Bone marrow (tissue), 2 donors: ENCODE measurements around the gene PADI4.
"Not testable (repeated sequence)": the region's sequence is repeated elsewhere in the genome, so short reads cannot be mapped to it uniquely, and the experiment has no call there.

Experiments
- DNase-seq, 2 donors: peaks; one replicate each; lab custom pipeline; 2025; lab: John Stamatoyannopoulos, UW

Gene PADI4

GRCh38 chr1:17392199-17392740, 84.3 kb downstream of the PADI4 start:
- no peak for DNase-seq

DNA sequence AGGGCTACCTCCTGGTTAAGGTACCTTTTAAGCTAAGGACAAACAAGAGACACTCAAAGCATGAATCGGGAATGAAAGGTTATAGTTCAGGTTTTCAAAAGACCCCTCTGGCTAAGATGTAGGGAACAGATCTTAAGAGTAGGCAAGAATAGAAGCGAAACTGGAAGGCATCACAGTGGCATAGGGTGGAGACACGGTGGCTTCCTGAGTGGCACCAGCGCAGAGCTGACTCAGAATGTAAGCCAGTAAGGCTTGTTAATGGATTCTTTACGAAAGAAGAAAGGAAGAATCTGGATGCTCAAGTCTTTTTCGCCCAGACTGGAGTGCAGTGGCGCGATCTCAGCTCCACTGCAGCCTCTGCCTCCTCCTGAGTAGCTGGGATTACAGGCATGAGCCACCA, 85.2 kb downstream of the PADI4 start:
- no peak for DNase-seq

DNA sequence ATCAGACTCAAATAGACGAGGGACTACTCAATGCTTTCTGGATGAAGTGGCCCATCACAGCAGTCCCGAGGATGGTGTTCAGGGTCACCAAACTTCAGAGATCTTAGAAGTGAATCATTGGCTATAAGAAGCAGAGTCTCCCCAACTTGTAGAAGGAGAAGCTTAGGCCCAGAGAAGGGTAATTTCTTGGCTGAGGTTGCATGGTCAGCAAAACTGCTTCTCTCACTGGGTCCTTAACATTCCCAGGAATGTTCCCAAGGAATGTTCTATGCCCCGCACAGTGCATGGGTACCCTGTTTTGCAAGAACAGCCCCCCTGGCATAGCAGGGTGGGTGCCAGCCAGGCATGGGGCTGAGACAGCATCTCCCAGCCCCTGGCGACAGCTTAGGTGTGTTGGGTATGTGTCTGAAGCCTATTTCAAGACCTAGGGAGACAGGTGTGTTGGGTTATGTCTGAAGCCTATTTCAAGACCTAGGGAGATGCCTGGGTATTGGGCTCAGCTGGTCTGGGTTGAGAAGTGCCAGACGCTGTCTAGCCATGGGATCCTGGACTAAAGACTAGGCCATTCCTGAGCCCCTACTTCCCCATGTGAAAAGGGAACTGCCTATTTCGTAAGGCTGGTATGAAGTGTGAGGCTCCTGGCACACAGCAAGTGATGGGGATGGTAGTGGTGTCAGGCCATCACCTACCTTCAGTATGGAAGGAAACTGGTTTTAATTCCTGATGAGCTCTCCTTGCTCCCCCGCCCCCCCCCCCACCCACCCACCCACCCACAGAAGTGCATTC, 90.1 kb downstream of the PADI4 start:
- no peak for DNase-seq

DNA sequence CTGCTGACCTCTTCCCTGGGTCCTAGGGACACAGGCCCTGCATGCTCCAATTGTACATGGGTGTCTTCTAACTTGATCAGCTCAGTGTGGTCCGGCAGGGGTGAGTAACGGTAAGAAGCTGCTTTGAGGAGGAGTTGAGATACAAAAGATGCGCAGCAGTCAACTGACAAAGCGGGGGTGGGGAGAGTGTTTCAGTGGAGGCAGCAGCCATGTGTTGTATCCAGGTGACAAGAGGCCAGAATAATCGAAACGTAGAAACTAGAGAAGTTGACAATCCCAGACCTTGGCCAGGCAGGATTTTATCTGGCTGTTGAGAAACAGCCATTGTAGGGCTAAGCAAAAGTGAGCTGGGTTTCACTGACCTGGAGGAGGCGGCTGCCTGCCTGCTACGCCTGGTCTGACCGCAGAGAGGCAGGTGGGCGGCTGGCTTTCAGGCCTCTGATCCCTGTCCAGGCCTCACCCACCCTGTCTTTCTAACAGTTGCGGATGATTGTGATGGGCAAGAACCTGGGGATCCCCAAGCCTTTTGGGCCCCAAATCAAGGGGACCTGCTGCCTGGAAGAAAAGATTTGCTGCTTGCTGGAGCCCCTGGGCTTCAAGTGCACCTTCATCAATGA, 92.8 kb downstream of the PADI4 start:
- no peak for DNase-seq

DNA sequence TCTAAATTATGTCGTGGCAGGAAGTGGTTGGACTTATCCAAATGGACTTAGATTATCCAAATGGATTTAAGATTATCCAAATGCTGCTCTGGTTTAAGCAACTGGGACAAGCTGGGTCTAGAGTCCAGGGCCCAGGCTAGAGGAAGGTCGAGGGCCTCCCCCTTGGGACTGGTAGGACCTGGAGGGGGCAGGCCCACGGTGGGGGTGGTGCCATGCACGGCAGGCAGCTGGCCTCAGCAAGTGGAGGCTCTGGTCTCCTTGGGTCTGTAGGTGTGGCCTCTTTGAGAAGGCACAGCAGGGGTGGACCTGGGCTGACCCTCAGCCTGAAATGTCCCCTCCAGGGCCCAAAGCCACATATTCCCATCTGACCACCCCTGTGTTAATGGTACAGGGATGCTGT, 93.8 kb downstream of the PADI4 start:
- no peak for DNase-seq

DNA sequence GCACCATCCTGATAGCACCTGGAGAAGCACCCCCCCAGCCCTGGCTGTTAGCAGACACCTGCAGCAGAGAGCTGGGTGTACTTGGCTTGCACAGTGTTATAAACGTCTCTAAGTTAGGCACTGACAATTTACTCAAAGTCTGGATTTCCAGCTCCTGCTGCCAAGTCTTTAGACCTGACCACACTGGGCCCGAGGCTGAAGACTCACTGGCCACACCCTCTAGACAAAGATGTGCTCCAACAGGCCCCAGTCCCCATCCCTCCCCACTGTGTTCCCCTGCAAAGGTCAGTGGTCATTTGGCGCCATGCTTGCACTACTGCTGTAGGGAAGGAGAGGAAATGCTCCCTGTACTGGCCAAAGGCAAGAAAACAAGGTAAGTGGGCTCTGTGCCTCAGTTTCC, 95.1 kb downstream of the PADI4 start:
- DNase-seq, result no peak

DNA sequence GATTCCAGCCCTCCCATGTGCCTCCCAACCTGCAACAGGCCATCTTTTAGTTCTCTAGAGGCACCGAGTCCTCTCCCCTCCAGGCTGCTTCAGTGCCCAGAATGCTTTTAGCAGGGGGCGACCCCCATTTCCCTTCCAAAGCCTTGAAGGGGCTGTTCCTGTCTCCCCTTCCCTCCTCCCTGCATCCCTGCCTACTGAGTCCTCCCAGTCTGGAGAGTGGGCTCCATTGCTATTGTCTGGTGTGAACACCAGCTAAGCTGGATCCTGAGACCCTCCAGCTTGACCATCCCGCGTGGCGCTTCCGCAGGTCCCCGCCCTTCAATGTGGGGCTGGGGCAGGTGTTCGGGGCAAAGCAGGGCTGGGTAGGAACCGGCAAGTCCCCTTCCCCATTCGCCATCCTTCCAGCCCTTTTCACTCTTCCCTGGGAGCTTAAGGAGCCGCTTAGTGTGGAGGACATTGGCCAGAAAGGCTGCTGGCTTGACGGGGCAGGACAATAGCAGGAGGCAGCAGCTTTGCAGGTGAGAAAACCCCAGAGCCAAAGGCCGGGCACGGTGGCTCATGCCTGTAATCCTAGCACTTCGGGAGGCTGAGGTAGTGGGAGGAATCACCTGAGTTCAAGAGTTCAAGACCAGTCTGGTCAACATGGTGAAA, 96.2 kb downstream of the PADI4 start:
- no peak for DNase-seq

DNA sequence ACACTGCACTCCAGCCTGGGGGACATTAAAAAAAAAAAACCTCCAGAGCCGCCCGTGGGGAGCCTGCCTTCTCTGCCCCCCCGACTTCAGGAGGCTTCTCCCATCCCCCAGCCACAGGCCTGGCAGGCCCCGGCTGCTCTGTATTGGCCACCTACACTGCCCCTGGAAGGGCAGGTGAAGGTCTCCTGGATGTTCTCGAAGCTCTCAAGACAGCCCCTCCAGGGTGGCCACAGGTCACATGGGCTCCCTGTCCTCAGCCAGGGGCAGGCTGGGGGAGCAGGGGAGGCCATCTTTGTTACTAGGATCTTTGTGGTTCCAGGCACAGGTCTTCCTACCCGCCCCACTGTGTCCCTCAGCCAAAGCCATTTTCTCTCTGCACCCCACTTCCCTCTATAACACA, 96.8 kb downstream of the PADI4 start:
- DNase-seq, result no peak

DNA sequence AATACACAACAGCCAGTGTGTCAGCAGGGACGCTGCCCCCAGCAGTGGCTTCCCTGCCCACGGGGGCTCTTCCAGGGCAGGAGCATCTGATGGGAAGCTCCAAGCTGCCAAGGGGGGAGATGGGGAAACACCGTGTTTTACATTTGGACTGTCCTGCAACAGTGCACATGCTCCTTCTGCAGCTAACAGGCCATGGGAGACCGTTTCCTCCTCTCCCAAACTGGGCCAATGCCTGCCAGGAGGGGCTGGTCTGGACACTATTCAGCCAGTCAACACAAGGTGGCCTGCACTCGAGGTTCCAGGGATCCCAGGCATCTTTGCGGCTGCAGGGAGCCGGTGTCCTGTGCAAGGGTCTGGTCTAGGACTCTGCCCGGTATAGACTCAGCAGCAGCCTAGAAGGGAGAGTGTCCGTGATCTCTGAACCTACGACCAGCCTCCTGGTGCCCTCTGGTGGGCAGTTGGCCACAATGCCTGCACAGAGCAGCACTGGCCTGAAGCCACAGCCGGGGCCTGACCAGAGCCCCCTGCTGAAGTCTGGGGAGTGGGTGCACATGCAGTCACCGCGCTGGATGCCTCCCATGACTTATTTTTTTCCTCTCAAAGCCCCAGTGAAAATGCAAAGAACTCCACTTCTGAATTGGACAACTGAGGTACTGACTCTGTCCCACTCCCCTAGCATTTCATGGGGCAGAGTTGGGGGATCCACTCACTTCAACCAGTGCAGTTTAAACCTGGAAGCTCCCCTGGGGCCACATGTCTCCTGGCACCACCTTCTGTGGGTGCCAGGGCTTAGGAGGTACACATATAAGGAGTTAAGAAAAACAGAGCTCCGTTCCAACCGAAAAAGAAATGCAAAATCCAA, 98.1 kb downstream of the PADI4 start:
- DNase-seq, result peak; percentile 6 to 10

DNA sequence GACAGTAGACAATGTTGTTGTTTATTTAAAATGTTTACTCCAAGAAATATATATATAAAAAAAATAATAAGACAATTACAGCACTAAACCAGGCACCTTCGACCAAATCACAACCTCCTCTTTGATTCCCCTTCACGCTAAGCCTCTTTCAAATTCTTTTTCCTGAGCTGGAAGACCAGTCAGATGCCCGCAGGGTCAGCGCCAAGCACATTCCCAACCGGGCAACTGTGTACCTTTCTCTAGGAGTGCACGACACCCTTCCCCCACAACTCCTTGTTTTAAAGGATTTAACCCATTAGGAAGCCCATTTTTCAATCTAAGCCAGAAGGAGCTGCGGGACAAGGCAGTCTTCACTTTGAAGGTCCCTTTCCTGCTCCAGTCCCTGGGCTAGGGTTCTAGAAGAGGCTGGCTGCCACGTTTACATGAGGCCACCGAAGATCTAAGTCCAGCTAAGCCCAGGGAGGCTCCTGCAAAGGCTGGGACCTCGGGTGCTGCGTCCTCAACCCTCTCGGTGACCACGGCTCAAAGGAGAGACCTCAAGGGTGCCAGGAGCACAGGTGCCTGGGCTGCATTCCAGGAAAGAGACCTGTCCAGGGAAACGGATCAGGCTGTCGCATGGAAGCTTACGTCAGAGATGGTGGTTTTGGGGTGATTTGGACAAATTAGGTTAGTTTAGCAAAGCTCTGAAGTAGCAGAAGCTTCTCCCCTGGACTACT, 98.9 kb downstream of the PADI4 start:
- not testable (repeated sequence) for DNase-seq

DNA sequence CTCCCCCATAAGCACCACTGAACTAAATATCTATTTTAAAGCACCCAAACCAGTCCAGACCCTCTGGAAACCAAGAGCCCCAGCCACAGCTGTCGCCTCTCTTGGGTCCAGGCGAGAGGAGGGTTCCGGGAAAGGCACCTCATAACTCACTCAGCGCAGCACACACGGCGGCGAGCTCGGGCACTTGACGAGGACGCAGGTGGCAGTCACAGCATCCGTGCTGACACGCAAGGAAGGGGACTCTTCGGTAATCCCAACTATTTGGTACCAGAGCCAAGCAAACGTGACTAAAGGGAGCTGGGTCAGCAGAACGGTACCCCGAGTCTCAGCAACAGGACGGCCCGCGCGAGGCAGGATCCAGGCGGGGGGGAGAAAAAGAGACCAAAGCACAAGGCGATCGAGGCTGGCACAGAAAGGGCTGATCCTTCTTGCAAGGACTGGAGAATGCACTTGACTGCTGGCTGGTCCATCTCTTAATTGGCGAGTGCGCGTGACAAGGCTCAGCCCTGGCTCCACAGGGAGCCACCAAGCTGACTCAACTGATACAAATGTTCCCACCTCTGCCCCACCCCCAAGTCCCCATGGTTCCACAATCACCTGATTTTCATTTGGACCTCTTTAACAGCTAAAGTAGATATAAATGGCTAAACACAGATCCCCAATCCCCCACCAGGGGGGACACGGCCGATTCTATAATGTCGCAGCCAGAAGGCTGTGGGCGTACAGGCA, 100.0 kb downstream of the PADI4 start:
- DNase-seq, result not testable (repeated sequence)

DNA sequence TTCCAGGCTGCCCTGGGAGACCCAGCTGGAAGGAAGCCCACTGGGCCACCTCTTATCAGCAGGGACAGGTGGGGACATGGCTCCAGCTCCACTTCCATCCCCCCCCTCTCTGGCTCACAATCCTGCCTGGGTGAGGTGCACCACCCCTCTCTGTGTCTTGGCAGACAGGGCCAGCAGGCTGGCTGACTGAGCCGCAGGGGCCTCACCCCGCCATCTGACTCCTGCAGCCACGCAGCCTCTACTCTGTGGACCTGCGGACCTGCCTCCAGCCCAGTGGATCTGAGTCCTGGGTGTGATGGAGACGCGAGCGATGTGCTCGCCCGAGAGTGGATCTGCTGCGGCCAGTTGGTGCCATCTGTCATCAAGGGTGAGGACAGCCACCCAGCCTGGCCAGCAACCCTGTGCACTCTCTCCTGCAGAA, 101.4 kb downstream of the PADI4 start:
- no peak for DNase-seq

DNA sequence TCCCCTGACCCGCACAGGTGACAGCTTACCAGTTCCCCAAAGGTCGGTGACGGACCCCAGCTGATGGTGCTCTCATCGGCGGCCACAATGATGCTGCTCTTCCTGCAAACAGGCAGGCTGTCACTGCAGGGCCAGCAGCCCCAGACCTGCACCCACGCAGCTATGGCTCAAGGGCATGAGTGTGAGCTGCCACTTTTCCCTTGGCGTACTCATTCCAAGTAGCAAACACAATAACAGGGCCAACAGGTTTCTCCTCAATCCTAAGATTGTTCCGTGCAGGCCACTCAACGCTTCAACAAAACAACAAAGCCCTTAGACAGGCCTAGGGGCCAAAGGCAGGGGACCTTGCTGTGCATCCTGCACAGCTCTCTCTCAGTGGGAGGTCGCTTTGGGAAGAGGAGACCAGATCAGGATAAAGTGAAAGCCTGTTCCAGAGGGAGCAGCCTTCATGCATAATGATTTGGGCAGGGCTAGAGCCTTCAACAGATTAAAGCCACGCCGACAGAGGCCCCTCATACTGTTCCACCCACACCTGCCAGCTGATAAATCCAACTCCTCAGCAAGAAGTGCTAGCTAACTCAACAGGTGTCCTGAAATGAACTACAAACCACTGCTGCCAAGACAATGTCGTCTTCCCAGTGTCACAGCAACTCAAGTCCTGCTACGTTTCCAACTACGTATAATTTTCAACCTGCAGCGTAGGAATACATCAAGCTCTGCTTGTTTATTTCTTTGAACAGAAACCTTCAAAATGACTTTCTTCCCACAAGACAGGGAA, 104.3 kb downstream of the PADI4 start:
- DNase-seq, result no peak
